ENCODE results near the gene TMEM131L. TPM values are rescaled to one million over a fixed set of nuclear protein-coding genes. Genes with fewer than 3 reads are reported as not detected.
"Not testable (repeated sequence)": the region's sequence is repeated elsewhere in the genome, so short reads cannot be mapped to it uniquely, and the experiment has no call there.

Gene TMEM131L
- total and polyA plus RNA-seq, 4 experiments from 2014 or later, result 20.8 to 65.6 (median 53.2) TPM

- H3K27ac ChIP-seq (ENCODE audit: low read depth, low read length), result no peak overlapping the region
Measured at GRCh38 chr4:153507310-153508073, 41.3 kb downstream of the TMEM131L start.

GRCh38 chr4:153509212-153509611 is 43.1 kb downstream of the TMEM131L start:
- intact Hi-C loops (cut with micrococcal nuclease); H3K4me3 ChIP-seq (ENCODE audit: low read length in 2 of 2); H3K36me3 ChIP-seq (ENCODE audit: insufficient read depth, low read length); H3K9me3 ChIP-seq (ENCODE audit: control insufficient read depth in 1 of 2, low read length in 2 of 2); DNase-seq; H3K27me3 ChIP-seq (ENCODE audit: insufficient read depth, low read length); H3K4me3 Mint-ChIP-seq; H3K27ac ChIP-seq (ENCODE audit: low read depth, low read length); H3K9me3 Mint-ChIP-seq; H3K27me3 Mint-ChIP-seq: not testable (repeated sequence)
- Mint-ChIP-seq H3K27ac (peak overlapping the region in 2 of 7 donors; percentile 29 to 60), H3K4me1 (peaks cover 54 to 83% (median 64%) of the 10 kb centered on the region in 4 donors), H3K36me3 (peaks cover 48 to 61% of the 10 kb centered on the region in 2 donors)
- CTCF ChIA-PET (ENCODE audit: partially characterized antibody), result interaction anchor here (0.7 to 1.8 kb wide), 8 partner anchors 9 to 76 kb away, joined by 3 to 10 read pairs (median 4); no protein-coding TSS in a partner anchor
- POLR2A ChIA-PET (ENCODE audit: partially characterized antibody), result interaction anchor here (2.9 kb wide), 1 partner anchor 11 kb away, joined by 17 read pairs; no protein-coding TSS in a partner anchor
- peaks cover 60% of the 10 kb centered on the region for H3K4me1 ChIP-seq (ENCODE audit: insufficient read depth, low read length)

More at GRCh38 chr4:153507310-153508073, 41.3 kb downstream of the TMEM131L start:
- peak overlapping the region; percentile 9 to 88 (median 49) for H3K27ac Mint-ChIP-seq
- Histone ChIP-seq H3K4me1 (ENCODE audit: insufficient read depth, low read length) (peaks cover 58% of the 10 kb centered on the region), H3K36me3 (ENCODE audit: insufficient read depth, low read length) (no peaks in the 10 kb centered on the region), H3K9me3 (ENCODE audit: control insufficient read depth in 1 of 2, low read length in 2 of 2) (no peaks in the 10 kb centered on the region), H3K27me3 (ENCODE audit: insufficient read depth, low read length) (no peaks in the 10 kb centered on the region), H3K4me3 (ENCODE audit: low read length in 2 of 2) (no peak overlapping the region)
- CTCF ChIA-PET (ENCODE audit: partially characterized antibody), result interaction anchor here (1.5 kb wide), 1 partner anchor 25 kb away, joined by 3 read pairs; no protein-coding TSS in a partner anchor
- peak overlapping the region in 2 of 8 donors; percentile 30 to 59 for H3K4me3 Mint-ChIP-seq
- H3K4me1 Mint-ChIP-seq, result peaks cover 52 to 79% (median 62%) of the 10 kb centered on the region in 4 donors
- no peaks in the 10 kb centered on the region for H3K27me3 Mint-ChIP-seq
- intact Hi-C loops (cut with micrococcal nuclease), result no loop called here
- no peaks in the 10 kb centered on the region for H3K9me3 Mint-ChIP-seq
- H3K36me3 Mint-ChIP-seq, result peaks cover 48 to 62% of the 10 kb centered on the region in 2 donors
- DNase-seq, result no peak
- POLR2A ChIA-PET (ENCODE audit: partially characterized antibody), result interaction anchor here (1.5 to 2.9 kb wide), 2 partner anchors 9 to 19 kb away, joined by 4 to 17 read pairs; no protein-coding TSS in a partner anchor

DNA sequence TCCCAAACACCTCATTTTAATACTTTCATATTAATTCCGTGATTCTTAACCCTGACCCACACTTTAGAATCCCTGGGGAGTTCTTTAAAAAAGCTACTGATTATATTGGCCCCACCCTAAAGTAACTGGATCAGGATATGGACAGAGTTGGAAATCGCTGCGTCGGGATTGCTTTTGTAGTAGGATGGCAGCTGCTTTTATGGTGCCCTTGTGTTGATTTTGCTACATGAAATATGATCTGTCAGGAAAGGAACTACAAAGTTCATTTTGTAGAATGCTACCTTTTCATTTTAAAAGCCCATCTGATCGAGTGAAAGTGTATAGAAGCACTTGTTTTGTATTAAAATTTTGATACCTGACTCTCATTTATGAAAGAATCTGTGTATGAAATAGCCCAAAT is 43.6 kb downstream of the TMEM131L start:
- CTCF ChIA-PET (ENCODE audit: partially characterized antibody), result interaction anchor here (1.0 to 1.8 kb wide), 6 partner anchors 9 to 76 kb away, joined by 3 to 10 read pairs (median 4); no protein-coding TSS in a partner anchor
- H3K4me3 Mint-ChIP-seq, result no peak overlapping the region

GRCh38 chr4:153510252-153511001 is 44.3 kb downstream of the TMEM131L start:
- Mint-ChIP-seq H3K36me3 (peaks cover 48 to 59% of the 10 kb centered on the region in 2 donors), H3K4me1 (peaks cover 56 to 83% (median 65%) of the 10 kb centered on the region in 4 donors), H3K9me3 (no peaks in the 10 kb centered on the region), H3K27ac (peak overlapping the region in 5 of 7 donors; percentile 22 to 64 (median 48)), H3K27me3 (no peaks in the 10 kb centered on the region), H3K4me3 (no peak overlapping the region)
- H3K4me1 ChIP-seq (ENCODE audit: insufficient read depth, low read length), result peaks cover 64% of the 10 kb centered on the region
- H3K36me3 ChIP-seq (ENCODE audit: insufficient read depth, low read length), result no peaks in the 10 kb centered on the region
- H3K27ac ChIP-seq (ENCODE audit: low read depth, low read length), result no peak overlapping the region
- DNase-seq, result no peak
- no peaks in the 10 kb centered on the region for H3K9me3 ChIP-seq (ENCODE audit: control insufficient read depth in 1 of 2, low read length in 2 of 2)
- no peaks in the 10 kb centered on the region for H3K27me3 ChIP-seq (ENCODE audit: insufficient read depth, low read length)
- ChIA-PET POLR2A (ENCODE audit: partially characterized antibody) (interaction anchor here (0.9 to 2.9 kb wide), 2 partner anchors 12 to 22 kb away, joined by 3 to 17 read pairs; no protein-coding TSS in a partner anchor), CTCF (ENCODE audit: partially characterized antibody) (interaction anchor here (1.0 to 1.7 kb wide), 3 partner anchors 8 to 28 kb away, joined by 3 to 5 read pairs (median 3); no protein-coding TSS in a partner anchor)
- intact Hi-C loops (cut with micrococcal nuclease), result no loop called here
- H3K4me3 ChIP-seq (ENCODE audit: low read length in 2 of 2), result no peak overlapping the region

More for the DNA sequence above, 43.6 kb downstream of the TMEM131L start:
- peaks cover 62% of the 10 kb centered on the region for H3K4me1 ChIP-seq (ENCODE audit: insufficient read depth, low read length)
- Mint-ChIP-seq H3K27ac (peak overlapping the region in 3 of 7 donors; percentile 44 to 64 (median 53)), H3K4me1 (peaks cover 54 to 83% (median 63%) of the 10 kb centered on the region in 4 donors), H3K27me3 (no peaks in the 10 kb centered on the region), H3K9me3 (no peaks in the 10 kb centered on the region), H3K36me3 (peaks cover 46 to 58% of the 10 kb centered on the region in 2 donors)
- no peaks in the 10 kb centered on the region for H3K36me3 ChIP-seq (ENCODE audit: insufficient read depth, low read length)
- no peak overlapping the region for H3K4me3 ChIP-seq (ENCODE audit: low read length in 2 of 2)
- no peak for DNase-seq
- H3K27me3 ChIP-seq (ENCODE audit: insufficient read depth, low read length), result no peaks in the 10 kb centered on the region
- no peak overlapping the region for H3K27ac ChIP-seq (ENCODE audit: low read depth, low read length)
- intact Hi-C loops (cut with micrococcal nuclease), result no loop called here
- H3K9me3 ChIP-seq (ENCODE audit: control insufficient read depth in 1 of 2, low read length in 2 of 2), result no peaks in the 10 kb centered on the region
- POLR2A ChIA-PET (ENCODE audit: partially characterized antibody), result interaction anchor here (2.9 kb wide), 1 partner anchor 11 kb away, joined by 17 read pairs; no protein-coding TSS in a partner anchor

DNA sequence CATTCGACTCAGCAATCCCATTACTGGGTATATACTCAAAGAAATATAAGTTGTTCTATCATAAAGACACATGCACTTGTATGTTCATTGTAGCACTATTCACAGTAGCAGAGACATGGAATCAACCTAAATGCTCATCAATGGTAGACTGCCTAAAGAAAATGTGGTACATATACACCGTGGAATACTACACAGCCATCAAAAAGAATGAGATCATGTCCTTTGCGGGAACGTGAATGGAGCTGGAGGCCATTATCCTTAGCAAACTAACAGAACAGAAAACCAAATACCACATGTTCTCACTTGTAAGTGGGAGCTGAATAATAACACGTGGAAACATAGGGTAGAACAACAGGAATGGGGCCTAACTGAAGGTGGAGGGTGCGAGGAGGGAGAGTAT is 44.9 kb downstream of the TMEM131L start:
- intact Hi-C loops (cut with micrococcal nuclease), result no loop called here
- H3K4me1 ChIP-seq (ENCODE audit: insufficient read depth, low read length), result peaks cover 59% of the 10 kb centered on the region
- DNase-seq, result no peak
- H3K9me3 ChIP-seq (ENCODE audit: control insufficient read depth in 1 of 2, low read length in 2 of 2), result no peaks in the 10 kb centered on the region
- no peak overlapping the region for H3K4me3 ChIP-seq (ENCODE audit: low read length in 2 of 2)
- H3K36me3 Mint-ChIP-seq, result peaks cover 42 to 55% of the 10 kb centered on the region in 2 donors
- no peak overlapping the region for H3K27ac ChIP-seq (ENCODE audit: low read depth, low read length)
- no peaks in the 10 kb centered on the region for H3K27me3 ChIP-seq (ENCODE audit: insufficient read depth, low read length)
- CTCF ChIA-PET (ENCODE audit: partially characterized antibody), result interaction anchor here (1.0 kb wide), 1 partner anchor 10 kb away, joined by 5 read pairs; no protein-coding TSS in a partner anchor
- H3K36me3 ChIP-seq (ENCODE audit: insufficient read depth, low read length), result no peaks in the 10 kb centered on the region
- no peaks in the 10 kb centered on the region for H3K27me3 Mint-ChIP-seq
- H3K4me1 Mint-ChIP-seq, result peaks cover 49 to 80% (median 60%) of the 10 kb centered on the region in 4 donors
- H3K27ac Mint-ChIP-seq, result peak overlapping the region in 3 of 7 donors; percentile 13 to 48 (median 41)
- POLR2A ChIA-PET (ENCODE audit: partially characterized antibody), result interaction anchor here (0.7 to 0.9 kb wide), 2 partner anchors 16 to 23 kb away, joined by 3 to 6 read pairs; no protein-coding TSS in a partner anchor
- no peak overlapping the region for H3K4me3 Mint-ChIP-seq
- no peaks in the 10 kb centered on the region for H3K9me3 Mint-ChIP-seq

- no peak overlapping the region for H3K4me3 ChIP-seq (ENCODE audit: low read length in 2 of 2)
- H3K36me3 ChIP-seq (ENCODE audit: insufficient read depth, low read length), result peaks cover 3% of the 10 kb centered on the region
- H3K9me3 Mint-ChIP-seq, result no peaks in the 10 kb centered on the region
- no peak overlapping the region for H3K27ac ChIP-seq (ENCODE audit: low read depth, low read length)
- H3K36me3 Mint-ChIP-seq, result peaks cover 37 to 55% of the 10 kb centered on the region in 2 donors
- H3K27ac Mint-ChIP-seq, result peak overlapping the region in 3 of 7 donors; percentile 13 to 64 (median 57)
- peaks cover 44 to 76% (median 55%) of the 10 kb centered on the region in 4 donors for H3K4me1 Mint-ChIP-seq
- DNase-seq, result no peak
- peaks cover 55% of the 10 kb centered on the region for H3K4me1 ChIP-seq (ENCODE audit: insufficient read depth, low read length)
- no peaks in the 10 kb centered on the region for H3K27me3 ChIP-seq (ENCODE audit: insufficient read depth, low read length)
- H3K4me3 Mint-ChIP-seq, result peak overlapping the region in 2 of 8 donors; percentile 15 to 33
- H3K9me3 ChIP-seq (ENCODE audit: control insufficient read depth in 1 of 2, low read length in 2 of 2), result no peaks in the 10 kb centered on the region
- intact Hi-C loops (cut with micrococcal nuclease), result no loop called here
- H3K27me3 Mint-ChIP-seq, result no peaks in the 10 kb centered on the region
- ChIA-PET POLR2A (ENCODE audit: partially characterized antibody) (interaction anchor here (1.4 to 13.0 kb wide), 2 partner anchors 17 to 20 kb away, joined by 3 to 236 read pairs; no protein-coding TSS in a partner anchor), CTCF (ENCODE audit: partially characterized antibody) (no interaction called here)
Measured at GRCh38 chr4:153512162-153512852, 46.1 kb downstream of the TMEM131L start.

Measured in CD4-positive, alpha-beta memory T cell (primary cell).